Measurements from ENCODE around the gene CTNNA2.

The CTNNA2 gene

GRCh38 chr2:80549901-80550300, 1037.0 kb downstream of the CTNNA2 start:
- no peak for DNase-seq (ENCODE audit: low read depth in 2 of 2)

GRCh38 chr2:80560326-80560725, 1047.5 kb downstream of the CTNNA2 start:
- no peak for DNase-seq (ENCODE audit: low read depth in 2 of 2)

- no peak for DNase-seq (ENCODE audit: low read depth in 2 of 2)
These were observed 1055.2 kb downstream of the CTNNA2 start for GRCh38 chr2:80568011-80568410.

GRCh38 chr2:80573167-80573566, 1060.3 kb downstream of the CTNNA2 start:
- no peak for DNase-seq (ENCODE audit: low read depth in 2 of 2)

- no peak for DNase-seq (ENCODE audit: low read depth in 2 of 2)
These were observed 1061.1 kb downstream of the CTNNA2 start for GRCh38 chr2:80573950-80574349.

GRCh38 chr2:80579756-80580155, 1066.9 kb downstream of the CTNNA2 start:
- no peak for DNase-seq (ENCODE audit: low read depth in 2 of 2)

- no peak for DNase-seq (ENCODE audit: low read depth in 2 of 2)
These were observed 1078.4 kb downstream of the CTNNA2 start for GRCh38 chr2:80591233-80591632.

GRCh38 chr2:80592106-80592505, 1079.3 kb downstream of the CTNNA2 start:
- no peak for DNase-seq (ENCODE audit: low read depth in 2 of 2)

GRCh38 chr2:80610108-80610507, 1097.3 kb downstream of the CTNNA2 start:
- no peak for DNase-seq (ENCODE audit: low read depth in 2 of 2)

- no peak for DNase-seq (ENCODE audit: low read depth in 2 of 2)
These were observed 1108.8 kb downstream of the CTNNA2 start for GRCh38 chr2:80621656-80622055.

- no peak for DNase-seq (ENCODE audit: low read depth in 2 of 2)
These were observed 1111.2 kb downstream of the CTNNA2 start for GRCh38 chr2:80624062-80624461.

GRCh38 chr2:80634590-80634989, 1121.7 kb downstream of the CTNNA2 start:
- DNase-seq (ENCODE audit: low read depth in 2 of 2) = no peak

GRCh38 chr2:80638783-80639182, 1125.9 kb downstream of the CTNNA2 start:
- DNase-seq (ENCODE audit: low read depth in 2 of 2) = no peak

- no peak for DNase-seq (ENCODE audit: low read depth in 2 of 2)
These were observed 1129.6 kb downstream of the CTNNA2 start for GRCh38 chr2:80642465-80642864.

GRCh38 chr2:80643598-80643997, 1130.7 kb downstream of the CTNNA2 start:
- DNase-seq (ENCODE audit: low read depth in 2 of 2) = no peak

GRCh38 chr2:80651435-80651834, 1138.6 kb downstream of the CTNNA2 start:
- no peak for DNase-seq (ENCODE audit: low read depth in 2 of 2)

- DNase-seq (ENCODE audit: low read depth in 2 of 2) = no peak
These were observed 1142.4 kb downstream of the CTNNA2 start for GRCh38 chr2:80655265-80655664.

GRCh38 chr2:80670763-80671162, 1157.9 kb downstream of the CTNNA2 start:
- DNase-seq (ENCODE audit: low read depth in 2 of 2) = no peak

GRCh38 chr2:80687524-80687923, 1174.7 kb downstream of the CTNNA2 start:
- DNase-seq (ENCODE audit: low read depth in 2 of 2) = no peak

- no peak for DNase-seq (ENCODE audit: low read depth in 2 of 2)
These were observed 1176.3 kb downstream of the CTNNA2 start for GRCh38 chr2:80689106-80689505.
